Stimulated activated CD4-positive, alpha-beta T cell treated with anti-CD3 and anti-CD28 coated beads, Interleukin-15, amount 100 ng/mL, for 1 hour (primary cell): ENCODE measurements around the gene RAB32.

Experiments used
- DNase-seq, 2 donors: peaks; one replicate each; pipeline ENCODE4 v3.0.0-alpha.2; 2020; ENCODE audit warnings: low read depth in 1 of 2, low spot score in 1 of 2

Gene RAB32

GRCh38 chr6:146581968-146582367 is 38.3 kb downstream of the RAB32 start:
- no peak for DNase-seq

GRCh38 chr6:146582857-146583256 is 39.2 kb downstream of the RAB32 start:
- no peak for DNase-seq

GRCh38 chr6:146583966-146584365 is 40.3 kb downstream of the RAB32 start:
- no peak for DNase-seq

- no peak for DNase-seq
These were observed 43.8 kb downstream of the RAB32 start for GRCh38 chr6:146587459-146587858.

GRCh38 chr6:146590492-146590891 is 46.9 kb downstream of the RAB32 start:
- DNase-seq, result no peak

GRCh38 chr6:146592451-146592850 is 48.8 kb downstream of the RAB32 start:
- no peak for DNase-seq

GRCh38 chr6:146593986-146594385 is 50.4 kb downstream of the RAB32 start:
- DNase-seq, result no peak

GRCh38 chr6:146594495-146594894 is 50.9 kb downstream of the RAB32 start:
- DNase-seq, result no peak

- DNase-seq, result no peak
These were observed 52.5 kb downstream of the RAB32 start for GRCh38 chr6:146595972-146596731.

GRCh38 chr6:146598772-146599405 is 55.3 kb downstream of the RAB32 start, which contains the start of gene ADGB:
Gene ADGB, plus strand, starts transcription at chr6:146598972. Its CDS starts 69 bp downstream, at chr6:146599041.
- no peak for DNase-seq

- no peak for DNase-seq
These were observed 57.7 kb downstream of the RAB32 start for GRCh38 chr6:146601352-146601751.

GRCh38 chr6:146602526-146602925 is 58.9 kb downstream of the RAB32 start:
- DNase-seq, result no peak
